SHP77 (cell line): ENCODE data around the gene EYA4.

ENCODE experiments used
- DNase-seq, 2 experiments: peaks; one replicate each; lab custom pipeline; 2025; lab: John Stamatoyannopoulos, UW

EYA4 gene

DNA sequence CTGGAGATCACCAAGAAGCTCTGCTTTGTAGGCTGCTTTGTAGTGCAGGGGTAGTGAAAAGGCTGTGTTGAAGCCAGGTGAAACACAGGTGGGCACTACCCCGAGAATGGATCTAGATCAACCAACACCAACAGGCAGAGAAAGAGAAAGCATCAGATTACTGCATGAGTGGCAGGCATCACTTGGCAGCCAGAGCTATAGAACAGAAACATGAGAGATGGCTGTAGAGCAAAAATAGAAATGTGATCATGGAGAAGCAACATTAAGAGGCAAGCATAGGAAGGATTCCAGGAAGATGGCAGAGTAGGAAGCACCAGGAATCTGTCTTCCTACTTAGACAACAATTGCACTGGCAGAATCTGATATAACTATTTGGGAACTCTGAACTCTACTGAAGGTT, 336.7 kb downstream of the EYA4 start:
- DNase-seq: no peak
